22Rv1 (cell line): ENCODE results near the gene MET.
"Not testable (repeated sequence)": the region's sequence is repeated elsewhere in the genome, so short reads cannot be mapped to it uniquely, and the experiment has no call there.

Source experiments
- H3K27ac ChIP-seq: fragments of 450-650 bp; 2 replicates; pipeline ENCODE4 v1.5.1; 2017
- ZFX ChIP-seq: fragments of 450-650 bp; IDR thresholded peaks from 2 replicates; pipeline ENCODE4 v1.6.1; 2017; ENCODE audit warnings: antibody characterized with exemption, borderline replicate concordance
- TF ChIP-seq, protein P1 (sequence below): fragments of 450-650 bp; IDR thresholded peaks from 2 replicates; pipeline ENCODE4 v1.5.1; 2017; ENCODE audit warnings: mild to moderate bottlenecking

MET gene

DNA sequence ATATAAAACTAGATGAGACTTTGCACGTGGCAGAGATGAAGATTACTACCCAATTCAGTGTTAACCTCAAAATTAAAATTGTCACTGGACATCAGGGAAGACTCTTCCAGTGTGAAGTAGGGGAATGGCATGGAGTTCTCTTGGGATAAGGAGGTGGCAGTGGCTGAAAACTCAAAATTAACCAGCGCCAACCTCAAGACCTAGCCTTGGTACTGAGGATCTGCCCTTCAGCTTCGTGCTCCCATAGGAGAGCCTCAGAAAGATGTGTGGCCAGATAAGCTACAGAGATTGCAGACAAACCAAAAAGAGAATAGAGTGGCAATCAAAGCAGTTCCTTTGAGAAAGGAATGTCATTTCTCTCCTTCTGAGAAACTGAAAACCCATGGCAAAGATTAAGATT lies 143.0 kb downstream of the MET start:
- TF ChIP-seq ZFX = no peak
- TF ChIP-seq, protein P1, sequence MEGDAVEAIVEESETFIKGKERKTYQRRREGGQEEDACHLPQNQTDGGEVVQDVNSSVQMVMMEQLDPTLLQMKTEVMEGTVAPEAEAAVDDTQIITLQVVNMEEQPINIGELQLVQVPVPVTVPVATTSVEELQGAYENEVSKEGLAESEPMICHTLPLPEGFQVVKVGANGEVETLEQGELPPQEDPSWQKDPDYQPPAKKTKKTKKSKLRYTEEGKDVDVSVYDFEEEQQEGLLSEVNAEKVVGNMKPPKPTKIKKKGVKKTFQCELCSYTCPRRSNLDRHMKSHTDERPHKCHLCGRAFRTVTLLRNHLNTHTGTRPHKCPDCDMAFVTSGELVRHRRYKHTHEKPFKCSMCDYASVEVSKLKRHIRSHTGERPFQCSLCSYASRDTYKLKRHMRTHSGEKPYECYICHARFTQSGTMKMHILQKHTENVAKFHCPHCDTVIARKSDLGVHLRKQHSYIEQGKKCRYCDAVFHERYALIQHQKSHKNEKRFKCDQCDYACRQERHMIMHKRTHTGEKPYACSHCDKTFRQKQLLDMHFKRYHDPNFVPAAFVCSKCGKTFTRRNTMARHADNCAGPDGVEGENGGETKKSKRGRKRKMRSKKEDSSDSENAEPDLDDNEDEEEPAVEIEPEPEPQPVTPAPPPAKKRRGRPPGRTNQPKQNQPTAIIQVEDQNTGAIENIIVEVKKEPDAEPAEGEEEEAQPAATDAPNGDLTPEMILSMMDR = no peak
- no peak overlapping the region for H3K27ac ChIP-seq

DNA sequence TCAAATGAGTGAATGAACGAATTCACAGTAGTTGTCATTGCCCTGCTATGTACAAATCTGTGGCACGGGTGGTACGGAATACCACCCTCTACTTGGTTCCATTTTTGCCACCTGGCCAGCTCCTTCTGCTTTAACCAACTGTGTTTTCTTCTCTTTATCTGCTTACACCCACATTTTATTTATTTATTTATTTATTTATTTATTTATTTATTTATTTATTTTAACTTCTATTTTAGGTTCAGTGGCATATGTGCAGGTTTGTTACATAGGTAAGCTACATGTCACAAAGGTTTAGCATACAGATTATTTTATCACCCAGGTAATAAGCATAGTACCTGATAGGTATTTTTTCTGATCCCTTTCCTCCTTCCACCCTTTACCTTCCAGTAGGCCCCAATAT lies 148.2 kb downstream of the MET start:
- no peak overlapping the region for H3K27ac ChIP-seq
- TF ChIP-seq, protein P1 = no peak
- TF ChIP-seq ZFX = no peak

GRCh38 chr7:116821647-116822046 lies 149.7 kb downstream of the MET start:
- not testable (repeated sequence) for H3K27ac ChIP-seq

DNA sequence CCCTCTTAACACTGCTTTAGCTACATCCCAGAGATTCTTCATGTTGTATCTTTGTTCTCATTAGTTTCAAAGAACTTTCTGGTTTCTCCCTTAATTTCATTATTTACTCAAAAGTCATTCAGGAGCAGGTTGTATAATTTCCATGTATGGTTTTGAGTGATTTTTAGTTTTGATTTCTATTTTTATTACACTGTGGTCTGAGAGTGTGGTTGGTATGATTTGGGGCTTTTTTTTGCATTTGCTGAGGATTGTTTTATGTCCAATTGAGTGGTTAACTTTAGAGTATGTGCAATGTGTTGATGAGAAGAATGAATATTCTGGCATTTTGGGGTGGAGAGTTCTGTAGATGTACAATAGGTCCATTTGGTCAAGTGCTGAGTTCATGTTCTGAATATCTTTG lies 152.5 kb downstream of the MET start:
- no peak for TF ChIP-seq ZFX
- TF ChIP-seq, protein P1 = no peak
- no peak overlapping the region for H3K27ac ChIP-seq

GRCh38 chr7:116828281-116828680 lies 156.3 kb downstream of the MET start:
- no peak overlapping the region for H3K27ac ChIP-seq
- TF ChIP-seq, protein P1 = no peak
- TF ChIP-seq ZFX = no peak

DNA sequence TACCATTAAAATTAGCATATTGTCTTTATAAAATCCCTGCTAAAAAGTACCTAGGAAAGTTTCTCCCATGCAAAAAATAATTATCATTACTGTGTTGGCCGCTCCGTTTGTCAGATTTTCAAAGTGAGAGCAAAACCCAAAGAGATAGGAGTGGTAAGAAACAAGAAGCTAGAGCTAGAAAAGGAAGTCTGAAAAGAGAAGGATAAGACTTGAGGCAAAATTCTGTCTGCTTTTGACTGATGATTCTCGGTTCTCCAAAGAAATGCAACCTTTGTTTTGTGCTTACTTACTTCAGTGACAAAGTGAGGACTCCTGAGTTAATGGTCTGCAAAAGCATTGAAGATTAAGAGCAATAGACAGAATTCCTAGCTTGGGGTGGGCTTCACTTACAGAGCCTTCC lies 157.0 kb downstream of the MET start:
- no peak overlapping the region for H3K27ac ChIP-seq
- no peak for TF ChIP-seq ZFX
- TF ChIP-seq, protein P1 = no peak

DNA sequence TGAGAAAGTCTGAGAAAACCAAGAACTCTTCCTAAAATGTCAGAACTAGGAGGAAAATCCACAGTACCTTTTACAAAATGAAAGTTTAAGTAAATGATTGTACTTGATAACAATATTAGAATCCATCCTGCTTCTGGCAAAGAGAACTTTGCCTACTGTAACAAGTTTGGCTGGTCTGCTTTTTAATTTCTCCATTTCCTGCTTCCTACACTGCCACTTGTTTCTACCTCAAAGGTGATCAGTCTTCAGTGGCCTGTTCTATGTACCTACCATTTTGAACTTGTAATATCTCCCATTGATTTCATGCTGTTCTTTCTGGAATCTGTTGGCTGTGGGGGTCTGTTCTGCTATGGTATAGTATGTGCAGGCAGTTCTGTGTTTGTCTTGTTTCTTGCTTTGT lies 157.5 kb downstream of the MET start:
- no peak overlapping the region for H3K27ac ChIP-seq
- TF ChIP-seq, protein P1 = no peak
- no peak for TF ChIP-seq ZFX

- TF ChIP-seq, protein P1 = no peak
- no peak for TF ChIP-seq ZFX
- H3K27ac ChIP-seq = no peak overlapping the region
Observed at GRCh38 chr7:116832692-116833091, 160.7 kb downstream of the MET start.
